Fibroblast of the aortic adventitia (primary cell): ENCODE data around the gene CDH8. TPM values are rescaled to one million over a fixed set of nuclear protein-coding genes. Genes with fewer than 3 reads are reported as not detected.
"Not testable (repeated sequence)": the region's sequence is repeated elsewhere in the genome, so short reads cannot be mapped to it uniquely, and the experiment has no call there.

ENCODE experiments used
- DNase-seq: peaks from one replicate; pipeline ENCODE4 v3.0.0-alpha.2; 2010; ENCODE audit warnings: low read depth
- H3K4me3 ChIP-seq: 2 replicates; pipeline ENCODE4 v1.5.1; 2011; ENCODE audit warnings: low read depth, mild to moderate bottlenecking, control low read depth, low read length, moderate library complexity
- CTCF ChIP-seq: IDR thresholded peaks from 2 replicates; pipeline ENCODE4 v1.5.1; 2011; ENCODE audit warnings: mild to moderate bottlenecking, low read length, control low read depth, inconsistent platforms; ENCODE audit not compliant: insufficient read depth
- total RNA-seq: library from RNA; depleted of rRNA; stranded (reverse); fragments of >200 nt; gene quantifications from 2 replicates; pipeline ENCODE4 v1.2.3, GENCODE V29; 2012; ENCODE audit warnings: low replicate concordance

CDH8 gene
- total RNA-seq, 1 donor, result not detected

GRCh38 chr16:61763013-61763412 is 273.2 kb downstream of the CDH8 start:
- no peak for TF ChIP-seq CTCF
- DNase-seq, result no peak
- no peak overlapping the region for H3K4me3 ChIP-seq

- H3K4me3 ChIP-seq, result no peak overlapping the region
- TF ChIP-seq CTCF, result no peak
- no peak for DNase-seq
Observed at GRCh38 chr16:61730997-61731396, 305.2 kb downstream of the CDH8 start.

- DNase-seq, result no peak
- H3K4me3 ChIP-seq, result no peak overlapping the region
- no peak for TF ChIP-seq CTCF
Observed at GRCh38 chr16:61726701-61727100, 309.5 kb downstream of the CDH8 start.

- no peak for TF ChIP-seq CTCF
- H3K4me3 ChIP-seq, result no peak overlapping the region
- no peak for DNase-seq
Observed at GRCh38 chr16:61726125-61726524, 310.1 kb downstream of the CDH8 start.

- DNase-seq, result no peak
- no peak for TF ChIP-seq CTCF
- no peak overlapping the region for H3K4me3 ChIP-seq
Observed at GRCh38 chr16:61721544-61721943, 314.7 kb downstream of the CDH8 start.

- no peak for DNase-seq
- no peak for TF ChIP-seq CTCF
- no peak overlapping the region for H3K4me3 ChIP-seq
Observed at GRCh38 chr16:61715393-61715792, 320.8 kb downstream of the CDH8 start.

- TF ChIP-seq CTCF, result no peak
- H3K4me3 ChIP-seq, result no peak overlapping the region
- no peak for DNase-seq
Observed at GRCh38 chr16:61713787-61714186, 322.5 kb downstream of the CDH8 start.

- not testable (repeated sequence) for DNase-seq, H3K4me3 ChIP-seq
Observed at GRCh38 chr16:61699640-61700039, 336.6 kb downstream of the CDH8 start.
